Measurements from ENCODE around the gene UNC5CL. TPM values are rescaled to one million over a fixed set of nuclear protein-coding genes. Genes with fewer than 3 reads are reported as not detected.

Gene UNC5CL, protein sequence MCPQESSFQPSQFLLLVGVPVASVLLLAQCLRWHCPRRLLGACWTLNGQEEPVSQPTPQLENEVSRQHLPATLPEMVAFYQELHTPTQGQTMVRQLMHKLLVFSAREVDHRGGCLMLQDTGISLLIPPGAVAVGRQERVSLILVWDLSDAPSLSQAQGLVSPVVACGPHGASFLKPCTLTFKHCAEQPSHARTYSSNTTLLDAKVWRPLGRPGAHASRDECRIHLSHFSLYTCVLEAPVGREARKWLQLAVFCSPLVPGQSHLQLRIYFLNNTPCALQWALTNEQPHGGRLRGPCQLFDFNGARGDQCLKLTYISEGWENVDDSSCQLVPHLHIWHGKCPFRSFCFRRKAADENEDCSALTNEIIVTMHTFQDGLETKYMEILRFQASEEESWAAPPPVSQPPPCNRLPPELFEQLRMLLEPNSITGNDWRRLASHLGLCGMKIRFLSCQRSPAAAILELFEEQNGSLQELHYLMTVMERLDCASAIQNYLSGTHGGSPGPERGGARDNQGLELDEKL
- under 0.01 TPM in 2 replicates for total RNA-seq

DNA sequence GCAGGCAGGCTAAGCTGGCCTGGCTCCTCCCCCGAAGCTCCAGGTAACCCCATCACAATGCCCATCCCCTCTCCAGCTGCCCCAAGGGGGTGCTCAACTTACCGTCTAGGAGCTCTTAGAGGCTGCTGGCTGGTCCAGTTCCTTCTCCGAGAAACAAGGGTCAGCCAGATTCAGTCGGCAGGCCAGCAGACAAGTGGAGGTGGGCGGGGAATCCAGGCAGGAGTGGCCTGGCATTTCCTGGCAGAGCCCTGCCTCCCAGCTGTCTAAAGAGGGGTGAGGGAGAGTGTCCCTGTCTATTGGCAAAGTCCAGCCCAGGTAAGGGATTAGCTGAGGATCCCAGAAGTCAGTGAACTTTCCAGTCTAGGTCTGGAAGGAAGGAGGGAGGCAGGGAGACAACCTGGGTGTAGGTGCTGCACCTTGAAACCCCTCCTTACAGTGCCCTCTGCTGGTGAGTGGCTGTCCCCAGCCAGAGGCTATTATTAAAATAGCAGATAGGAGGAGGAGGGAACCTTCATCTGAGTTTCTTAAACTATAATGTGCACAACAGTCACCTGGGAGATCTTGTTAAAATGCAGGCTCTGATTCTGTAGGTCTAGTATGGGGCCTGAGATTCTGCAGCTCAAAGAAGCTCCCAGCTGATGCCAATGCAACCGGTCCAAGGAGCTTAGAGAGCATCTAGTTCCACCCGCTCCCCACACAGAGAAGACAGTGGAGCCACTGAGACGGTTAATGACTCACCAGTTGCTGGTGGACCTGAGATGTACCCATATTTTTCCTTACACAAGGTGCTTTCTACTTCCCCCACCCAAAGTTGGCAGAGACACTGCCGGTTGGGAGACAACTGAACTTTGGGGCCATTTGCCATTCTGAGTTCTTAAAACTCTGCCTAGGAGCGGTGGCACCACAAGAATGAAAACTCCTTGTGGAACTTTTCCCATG lies at the start of gene UNC5CL:
UNC5CL (minus strand) TSS at position 162 of the 939 bp plus-strand sequence. CDS start 4,147 bp downstream, outside the sequence.

GRCh38 chr6:41072836-41073202 lies 33.8 kb upstream of the UNC5CL start, which contains the start of gene NFYA:
TSS of gene NFYA (plus strand) at chr6:41072974. CDS start at chr6:41079090, 6,116 bp downstream.

DNA sequence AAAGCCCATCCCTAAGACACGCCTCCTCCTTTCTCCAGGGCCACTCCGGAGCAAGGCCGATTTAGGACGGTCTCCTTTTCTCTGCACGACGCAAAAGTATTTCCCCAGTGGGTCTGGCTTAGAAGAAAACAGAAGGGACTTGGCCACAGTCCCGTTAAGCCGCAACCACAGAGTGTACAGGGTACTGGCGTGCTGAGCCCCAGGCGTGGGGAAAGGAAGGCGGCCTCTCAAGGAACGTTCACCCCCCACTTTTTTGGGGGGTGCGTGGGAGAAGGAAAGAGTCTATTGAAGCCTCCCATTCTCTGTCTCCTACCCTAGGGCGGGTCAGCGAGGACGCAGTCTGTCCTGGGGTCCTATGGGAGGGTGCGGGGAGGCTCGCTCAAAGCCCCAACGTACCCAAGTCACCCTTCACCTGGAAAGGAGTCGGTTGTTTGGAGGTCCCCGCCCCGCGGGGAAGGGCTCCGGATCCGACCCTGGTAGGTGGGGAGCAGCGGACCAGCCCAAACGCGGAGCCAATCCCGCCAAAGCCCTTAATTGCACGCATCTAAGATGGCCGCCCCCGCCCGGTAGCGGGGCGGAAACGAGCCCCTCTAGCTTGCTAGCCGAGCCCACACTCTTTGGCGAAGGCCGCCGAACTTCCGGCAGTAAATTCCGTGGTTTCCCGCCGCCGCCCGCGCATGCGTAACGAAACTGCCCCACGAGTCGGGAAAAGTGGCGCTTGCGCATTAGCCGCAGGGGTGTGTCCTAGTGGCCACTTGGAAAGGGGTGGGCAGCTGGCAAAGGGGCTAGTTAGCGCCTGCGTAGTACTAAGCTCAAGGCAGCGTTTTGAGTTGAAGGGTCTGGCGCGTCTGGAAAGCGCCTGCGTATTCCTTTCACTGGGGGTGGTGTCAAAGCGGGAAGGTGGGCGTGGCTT lies 33.2 kb upstream of the UNC5CL start, which contains the start of gene OARD1:
OARD1 (minus strand) TSS at position 434 of the 913 bp plus-strand sequence. CDS start 722 bp downstream, outside the sequence.

DNA sequence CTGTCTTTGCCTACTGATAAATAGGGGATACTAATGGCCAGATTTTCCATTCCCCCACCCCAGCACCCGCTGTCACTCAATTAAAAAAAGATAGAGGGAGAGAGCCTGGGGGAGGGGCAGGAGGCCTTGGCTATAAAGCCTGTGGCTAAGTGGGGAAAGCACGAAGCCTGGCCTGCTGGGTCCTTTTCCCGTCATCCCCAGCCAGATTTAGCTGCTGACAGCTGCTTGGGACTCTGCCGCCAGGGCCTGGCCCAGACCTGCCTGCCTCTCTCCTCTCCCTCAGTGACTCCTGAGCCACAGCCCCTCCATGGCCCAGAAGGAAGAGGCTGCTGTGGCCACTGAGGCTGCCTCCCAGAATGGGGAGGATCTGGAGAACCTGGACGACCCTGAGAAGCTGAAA lies 14.0 kb upstream of the UNC5CL start, which contains the start of gene APOBEC2:
APOBEC2 (plus strand) TSS at position 162 of the 400 bp plus-strand sequence; CDS start at position 308, 146 bp downstream.

GRCh38 chr6:41042226-41043055 lies 3.4 kb upstream of the UNC5CL start, which contains the start of gene TSPO2:
TSS of gene TSPO2 (plus strand) at chr6:41042467. CDS start at chr6:41042986, 519 bp downstream.

Other genes starting within 250 kb of the UNC5CL start
- not detected in 2 replicates for gene TSPO2, start 3.2 kb upstream of the UNC5CL start, total RNA-seq
- gene APOBEC2, start 14.0 kb upstream of the UNC5CL start, total RNA-seq: not detected in 2 replicates
- gene OARD1, start 33.1 kb upstream of the UNC5CL start, total RNA-seq: 4.8 and 6.3 TPM in 2 replicates
- gene NFYA, start 33.8 kb upstream of the UNC5CL start, total RNA-seq: 5.9 and 11.3 TPM in 2 replicates
- gene TREML1, start 115.1 kb upstream of the UNC5CL start, total RNA-seq: not detected in 2 replicates
- not detected in 2 replicates for gene TREM2, start 123.9 kb upstream of the UNC5CL start, total RNA-seq
- gene TREML2, start 161.9 kb upstream of the UNC5CL start, total RNA-seq: not detected in 2 replicates
- not detected in 2 replicates for gene TREML4, start 189.1 kb upstream of the UNC5CL start, total RNA-seq
- gene TREM1, start 247.5 kb upstream of the UNC5CL start, total RNA-seq: 0.78 and 7.0 TPM in 2 replicates